GM18519 (cell line): Measurements from ENCODE around the gene NADK.
"Not testable (repeated sequence)": the region's sequence is repeated elsewhere in the genome, so short reads cannot be mapped to it uniquely, and the experiment has no call there.

Source experiments
- ATAC-seq: cut with Tn5 transposase; IDR thresholded peaks from one replicate; pipeline ENCODE4 v1.9.1; 2021; ENCODE audit warnings: mild to moderate bottlenecking, moderate library complexity; ENCODE audit not compliant: unreplicated experiment, low FRiP score

The NADK gene

DNA sequence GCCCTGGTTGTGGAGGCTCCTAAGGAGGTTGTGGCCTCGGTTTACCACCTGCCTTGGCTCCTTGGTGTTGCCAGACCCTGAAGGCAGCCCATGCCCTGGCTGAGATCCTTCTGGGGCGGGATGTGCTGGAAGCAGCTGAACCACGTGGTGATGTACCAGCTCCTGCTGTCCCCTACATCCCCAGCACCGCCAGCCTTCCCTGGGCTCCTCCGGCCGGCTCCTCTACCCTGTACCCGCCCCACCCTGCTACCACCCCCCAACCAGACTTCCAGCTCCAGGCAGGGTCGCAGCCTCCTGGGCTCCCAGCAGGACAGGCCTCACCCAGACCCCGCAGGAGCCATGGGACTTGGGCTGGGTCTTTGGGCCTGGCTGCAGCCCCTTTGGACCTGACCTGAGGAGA is 28.3 kb downstream of the NADK start:
- ATAC-seq = not testable (repeated sequence)

DNA sequence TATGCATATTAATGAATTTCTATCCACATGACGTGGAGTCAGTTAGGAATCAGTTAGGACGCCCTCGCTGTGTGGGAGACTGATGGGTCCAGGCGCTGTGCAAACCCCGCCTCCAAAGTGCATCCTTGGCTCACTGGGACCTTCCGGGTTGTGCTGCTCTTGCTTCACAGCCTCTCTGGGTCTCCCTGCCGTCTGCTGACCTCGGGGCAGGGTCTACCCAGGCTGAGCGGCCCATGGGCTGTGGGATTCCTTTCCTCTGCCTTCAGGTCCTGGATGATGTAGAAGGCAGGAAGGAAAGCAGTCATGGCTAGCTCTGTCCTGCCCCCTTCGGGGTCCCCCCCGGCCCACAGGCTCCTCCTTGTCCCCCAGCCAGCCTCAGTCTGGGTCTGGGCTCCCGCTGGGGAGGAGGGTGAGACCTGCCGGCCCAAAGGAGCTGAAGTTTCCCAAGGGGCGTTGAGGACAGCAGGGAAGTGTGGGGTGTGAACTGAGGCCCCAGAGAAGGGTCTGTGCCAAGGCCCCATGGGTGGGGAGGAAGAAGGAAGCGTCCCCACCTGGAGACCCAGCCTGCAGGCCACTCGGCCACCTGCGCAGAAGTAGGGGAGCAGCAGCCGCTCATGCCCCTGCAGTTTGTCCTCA is 29.5 kb downstream of the NADK start:
- no peak for ATAC-seq

GRCh38 chr1:1746566-1746909 is 31.7 kb downstream of the NADK start:
- ATAC-seq = peak; percentile 65

GRCh38 chr1:1745651-1746565 is 32.4 kb downstream of the NADK start:
- ATAC-seq = peak; percentile 39

GRCh38 chr1:1742529-1742928 is 35.7 kb downstream of the NADK start:
- ATAC-seq = not testable (repeated sequence)

DNA sequence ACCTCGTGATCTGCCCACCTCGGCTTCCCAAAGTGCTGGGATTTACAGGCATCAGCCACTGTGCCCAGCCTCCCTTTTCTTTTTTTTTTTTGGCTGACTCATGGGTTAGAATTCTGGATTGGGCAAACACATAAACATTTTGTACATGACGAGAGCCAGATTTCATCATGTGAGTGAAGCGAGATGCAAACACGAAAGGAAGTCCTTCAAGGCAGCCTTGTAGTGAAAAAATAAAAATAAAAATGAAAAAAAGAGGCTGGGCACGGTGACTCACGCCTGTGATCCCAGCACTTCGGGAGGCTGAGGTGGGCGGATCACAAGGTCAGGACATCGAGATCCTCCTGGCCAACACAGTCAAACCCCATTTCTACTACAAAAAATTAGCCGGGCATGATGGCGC is 37.3 kb downstream of the NADK start:
- not testable (repeated sequence) for ATAC-seq

DNA sequence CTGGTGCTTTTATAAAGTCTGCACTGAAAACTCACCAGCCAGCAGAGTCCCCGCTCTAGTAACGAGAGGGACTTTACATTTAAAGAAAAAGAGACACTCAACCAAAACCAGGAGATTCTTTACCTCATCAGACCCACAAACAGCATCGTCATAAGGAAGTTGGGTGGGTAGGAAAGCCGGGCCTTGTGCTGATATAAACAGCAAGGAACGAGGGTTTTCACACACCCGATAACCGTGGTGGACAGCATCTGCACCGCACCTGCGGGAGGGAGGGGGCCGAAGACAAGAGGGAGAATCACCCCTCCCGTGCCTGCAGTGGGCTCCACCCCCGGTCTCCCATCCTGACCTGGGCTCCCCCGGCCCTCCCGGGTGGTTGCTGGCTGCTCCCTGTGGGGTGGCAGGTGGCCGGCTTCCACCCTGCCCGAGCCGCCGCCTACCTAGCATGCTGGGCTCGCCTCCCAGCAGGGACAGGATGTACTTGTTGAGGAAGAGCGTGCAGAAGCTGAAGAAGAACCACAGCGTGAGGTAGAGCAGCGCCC is 39.4 kb downstream of the NADK start:
- ATAC-seq = not testable (repeated sequence)

DNA sequence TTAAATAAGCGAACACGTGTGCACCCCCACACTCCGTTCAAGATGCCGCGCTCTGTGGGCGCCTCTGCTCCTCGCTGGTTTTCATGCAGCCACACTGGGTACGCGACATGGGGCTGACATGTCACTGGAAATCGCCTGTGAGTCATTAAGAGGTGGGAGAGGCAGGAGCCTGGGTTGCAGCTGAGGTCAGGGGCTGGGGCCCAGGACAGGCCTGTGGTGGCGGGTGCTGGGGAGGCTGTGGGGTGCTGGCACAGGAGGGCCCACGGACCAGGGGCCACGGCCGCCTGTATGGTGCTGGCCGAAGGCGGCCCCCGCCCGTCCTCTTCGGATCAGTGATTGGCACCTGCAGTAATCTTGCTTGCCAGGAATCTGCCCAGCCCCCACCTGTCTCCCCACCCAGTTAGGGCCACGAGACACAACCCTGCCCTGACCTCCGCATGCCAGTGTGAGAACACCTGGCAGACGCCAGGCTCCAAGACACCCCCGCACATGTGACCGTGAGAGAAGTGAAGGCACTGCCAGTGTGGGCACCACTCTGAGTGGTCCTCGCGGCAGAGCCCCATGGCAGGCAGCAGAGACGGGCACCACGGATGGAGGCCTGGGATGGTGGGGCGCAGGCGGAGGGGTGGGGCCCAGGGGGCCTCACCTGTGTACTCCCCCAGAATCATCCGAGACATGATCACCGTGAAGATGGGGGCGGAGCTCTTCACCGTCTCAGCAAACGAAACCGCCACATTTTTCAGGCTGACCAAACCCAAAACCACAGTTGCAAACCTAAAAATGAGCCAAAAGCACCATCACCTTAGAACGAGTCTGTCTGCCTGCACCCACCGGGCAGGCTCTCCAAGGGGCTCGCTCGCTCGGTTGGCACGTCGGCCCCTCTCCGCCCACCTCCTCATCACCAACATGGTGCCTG is 40.3 kb downstream of the NADK start:
- not testable (repeated sequence) for ATAC-seq

DNA sequence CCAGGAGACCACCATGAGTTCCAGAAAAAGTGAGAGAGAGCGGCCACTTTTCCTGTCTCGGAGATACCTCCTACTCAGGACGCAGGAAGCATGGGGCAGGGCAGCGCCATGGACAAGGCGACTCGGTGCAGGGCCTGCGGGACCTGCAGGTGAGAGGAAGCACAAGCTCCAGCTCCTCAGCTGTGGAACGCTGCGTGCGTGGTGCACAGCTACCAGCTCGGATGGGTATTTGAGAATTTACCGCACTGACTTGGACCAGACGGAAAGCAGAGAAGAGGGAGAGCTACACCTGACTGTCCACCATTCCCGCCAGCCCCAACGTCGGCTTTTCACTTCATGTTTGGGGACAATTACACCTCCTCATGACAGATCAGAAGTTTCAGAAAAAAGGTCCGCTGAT is 45.9 kb downstream of the NADK start:
- ATAC-seq = no peak

GRCh38 chr1:1730870-1731269 is 47.4 kb downstream of the NADK start:
- no peak for ATAC-seq

- ATAC-seq = not testable (repeated sequence)
Observed at GRCh38 chr1:1730230-1730629, 48.0 kb downstream of the NADK start.

GRCh38 chr1:1729116-1729816 is 49.0 kb downstream of the NADK start:
- not testable (repeated sequence) for ATAC-seq

- not testable (repeated sequence) for ATAC-seq
Observed at GRCh38 chr1:1728308-1729005, 49.8 kb downstream of the NADK start.

- ATAC-seq = not testable (repeated sequence)
Observed at GRCh38 chr1:1727131-1727651, 51.1 kb downstream of the NADK start.

GRCh38 chr1:1726088-1726487 is 52.2 kb downstream of the NADK start:
- not testable (repeated sequence) for ATAC-seq

DNA sequence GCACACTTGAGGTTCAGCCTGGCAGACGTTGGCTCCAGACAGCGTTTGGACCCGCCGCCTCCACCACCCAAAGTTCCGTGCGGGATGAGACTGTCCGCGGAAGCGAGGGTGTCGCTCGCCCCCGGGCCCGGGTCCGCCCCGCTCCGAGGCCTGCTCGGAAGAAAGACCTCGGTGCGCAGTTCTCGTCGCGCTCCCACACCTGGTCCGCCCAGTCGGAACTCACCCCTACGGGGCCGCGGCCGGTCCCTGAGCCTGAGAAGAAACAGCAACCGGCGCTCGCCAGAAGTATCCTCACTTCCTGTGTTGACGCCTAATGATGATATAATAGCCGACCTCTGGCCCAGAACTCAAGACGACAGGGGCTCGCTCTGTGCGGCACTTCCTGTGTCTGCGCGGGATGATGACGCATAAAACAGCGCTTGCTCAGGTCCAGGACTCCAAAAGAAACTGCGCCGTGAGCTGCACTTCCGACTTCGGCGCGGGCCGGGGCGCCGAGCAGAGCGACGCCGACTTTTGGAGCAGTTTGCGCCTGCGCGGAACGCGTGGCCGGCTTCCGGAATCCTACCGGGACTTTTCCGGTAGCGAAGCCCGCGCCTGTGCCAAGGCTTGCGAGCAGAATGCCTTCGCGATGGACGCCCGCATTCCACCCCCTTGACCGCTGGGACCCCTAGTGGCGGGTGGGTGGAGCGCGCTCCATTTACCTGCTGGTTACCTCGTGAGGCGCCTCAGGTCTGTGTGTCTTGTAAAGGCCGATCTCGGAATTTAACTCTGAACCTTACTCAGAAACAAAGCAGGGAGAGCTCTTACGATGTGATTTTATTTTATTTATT is 54.0 kb downstream of the NADK start, which contains the start of gene CDK11A:
Gene CDK11A (minus strand): TSS at position 323 of the 830 bp plus-strand sequence. CDS start 1,539 bp downstream, outside the sequence.
- peak; percentile 77 for ATAC-seq

GRCh38 chr1:1721201-1721600 is 57.1 kb downstream of the NADK start:
- ATAC-seq = no peak
